Measurements from ENCODE around the gene CDC25A.

The CDC25A gene

GRCh38 chr3:48222616-48223513, 34.6 kb upstream of the CDC25A start, which contains the start of gene CAMP:
CAMP (plus strand) TSS chr3:48223495; CDS start chr3:48223512, 17 bp downstream.
- peak; percentile 66 for DNase-seq (ENCODE audit: low read depth)
- no peak for TF ChIP-seq CTCF (conservative IDR thresholded peaks at IDR 0.05; ENCODE audit: low read depth, low read length)
- no peak within 1 kb of the TSS for H3K4me3 ChIP-seq (ENCODE audit: low read depth, low read length)

GRCh38 chr3:48220746-48221145, 32.5 kb upstream of the CDC25A start:
- no peak for DNase-seq (ENCODE audit: low read depth)
- H3K4me3 ChIP-seq (ENCODE audit: low read depth, low read length) = no peak overlapping the region
- TF ChIP-seq CTCF (conservative IDR thresholded peaks at IDR 0.05; ENCODE audit: low read depth, low read length) = no peak

- no peak overlapping the region for H3K4me3 ChIP-seq (ENCODE audit: low read depth, low read length)
- no peak for TF ChIP-seq CTCF (conservative IDR thresholded peaks at IDR 0.05; ENCODE audit: low read depth, low read length)
- no peak for DNase-seq (ENCODE audit: low read depth)
Observed at GRCh38 chr3:48219543-48219942, 31.3 kb upstream of the CDC25A start.

- TF ChIP-seq CTCF (conservative IDR thresholded peaks at IDR 0.05; ENCODE audit: low read depth, low read length) = no peak
- no peak for DNase-seq (ENCODE audit: low read depth)
- no peak overlapping the region for H3K4me3 ChIP-seq (ENCODE audit: low read depth, low read length)
Observed at GRCh38 chr3:48218537-48218936, 30.3 kb upstream of the CDC25A start.

- no peak for TF ChIP-seq CTCF (conservative IDR thresholded peaks at IDR 0.05; ENCODE audit: low read depth, low read length)
- DNase-seq (ENCODE audit: low read depth) = no peak
- H3K4me3 ChIP-seq (ENCODE audit: low read depth, low read length) = no peak overlapping the region
Observed at GRCh38 chr3:48217449-48217848, 29.2 kb upstream of the CDC25A start.

GRCh38 chr3:48215876-48216275, 27.7 kb upstream of the CDC25A start:
- TF ChIP-seq CTCF (conservative IDR thresholded peaks at IDR 0.05; ENCODE audit: low read depth, low read length) = no peak
- no peak overlapping the region for H3K4me3 ChIP-seq (ENCODE audit: low read depth, low read length)
- no peak for DNase-seq (ENCODE audit: low read depth)

- H3K4me3 ChIP-seq (ENCODE audit: low read depth, low read length) = no peak overlapping the region
- DNase-seq (ENCODE audit: low read depth) = peak; percentile 45
- TF ChIP-seq CTCF (conservative IDR thresholded peaks at IDR 0.05; ENCODE audit: low read depth, low read length) = no peak
Observed at GRCh38 chr3:48215466-48215865, 27.2 kb upstream of the CDC25A start.
